Measurements from ENCODE around the gene RRAS2. TPM values are rescaled to one million over a fixed set of nuclear protein-coding genes. Genes with fewer than 3 reads are reported as not detected.
"Not testable (repeated sequence)": the region's sequence is repeated elsewhere in the genome, so short reads cannot be mapped to it uniquely, and the experiment has no call there.

RRAS2 gene
- total and polyA plus RNA-seq, 9 of the 15 experiments (the other 6 are each of a cell fraction or from before 2014, with no cell fraction given), result 9.4 to 47.5 (median 37.6) TPM

DNA sequence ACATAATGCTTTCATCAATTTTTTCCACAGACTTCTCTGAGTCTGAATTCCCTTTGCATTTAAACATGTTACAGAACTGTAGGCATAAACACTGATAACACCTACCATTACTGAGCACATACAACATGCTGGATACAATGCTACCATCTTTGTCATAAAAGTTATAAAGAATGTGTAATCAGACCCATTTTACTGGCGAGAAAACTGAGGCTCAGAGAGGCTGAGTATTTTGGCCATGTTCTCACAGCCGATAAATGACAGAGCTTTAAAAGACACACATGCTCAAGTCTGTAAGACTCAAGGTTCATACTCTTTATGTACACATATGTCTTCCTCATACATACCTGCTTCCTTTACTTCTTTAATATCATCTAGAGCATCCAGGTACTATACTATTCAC is 2.6 kb downstream of the RRAS2 start:
- BruUV-seq (replicated peaks), result no TSS peak
- H3K4me2 ChIP-seq (ENCODE audit: insufficient read depth, low read length), result no peak overlapping the region
- intact Hi-C loops (cut with micrococcal nuclease), result loop anchor here (5.0 kb wide), 1 partner anchor 61 kb away; no protein-coding TSS in a partner anchor

DNA sequence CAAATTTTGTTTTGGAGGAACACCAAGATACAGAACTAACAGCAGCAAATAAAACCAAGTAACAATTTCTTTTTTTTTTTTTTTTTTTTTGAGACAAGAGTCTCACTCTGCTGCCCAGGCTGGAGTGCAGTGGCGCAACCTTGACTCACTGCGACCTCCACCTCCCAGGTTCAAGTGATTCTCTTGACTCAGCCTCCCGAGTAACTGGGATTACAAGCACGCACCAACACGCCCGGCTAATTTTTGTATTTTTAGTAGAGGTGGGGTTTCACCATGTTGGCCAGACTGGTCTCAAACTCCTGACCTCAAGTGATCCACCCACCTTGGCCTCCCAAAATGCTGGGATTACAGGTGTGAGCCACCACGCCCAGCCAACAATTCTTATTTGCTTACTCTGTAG is 4.4 kb downstream of the RRAS2 start:
- H3K4me1 ChIP-seq (replicated peaks in 1 of 2; ENCODE audit: control insufficient read depth in 2 of 2, insufficient read depth in 2 of 2, low read length in 2 of 2), result peaks cover 6 to 12% of the 10 kb centered on the region in 2 experiments; a peak in 3 of 5 replicates
- in situ Hi-C loops (cut with MboI); H3K36me3 ChIP-seq (ENCODE audit: control insufficient read depth, insufficient read depth, low read length); H3K9me1 ChIP-seq (ENCODE audit: control insufficient read depth, insufficient read depth, low read length); ATAC-seq; H3K27ac ChIP-seq (ENCODE audit: extremely low read depth, low read depth, low read length); FAIRE-seq; BruUV-seq (replicated peaks); H2AFZ ChIP-seq (ENCODE audit: low read depth, low read length); H4K20me1 ChIP-seq (replicated peaks; ENCODE audit: control insufficient read depth, insufficient read depth, low read length); DNase-seq (ENCODE audit: extremely low read depth in 1 of 4, low spot score in 3 of 4); H3K9ac ChIP-seq (ENCODE audit: insufficient read depth in 1 of 2, low read depth in 2 of 2, low read length in 2 of 2); H3K9me3 ChIP-seq (replicated peaks; ENCODE audit: control insufficient read depth, insufficient read depth, low read depth, low read length); H3K27me3 ChIP-seq (ENCODE audit: control insufficient read depth in 2 of 2, insufficient read depth in 2 of 2, low read length in 2 of 2); CTCF ChIA-PET (ENCODE audit: low intra/inter-chr PET ratio); H3K4me3 ChIP-seq; H3K4me2 ChIP-seq (ENCODE audit: insufficient read depth, low read length); POLR2A ChIA-PET: not testable (repeated sequence)
- peak; percentile 12 for TF ChIP-seq RBM25 (IDR thresholded peaks at IDR 0.05; ENCODE audit: low read depth, low read length, severe bottlenecking)
- peak; percentile 56 for TF ChIP-seq ZNF121 (CRISPR knock-in tag; conservative IDR thresholded peaks at IDR 0.05)
- 95% methylated on average over 7 of the region's 7 CpGs for WGBS (ENCODE audit: insufficient coverage, low coverage, missing lambda C conversion rate)
- intact Hi-C loops (cut with micrococcal nuclease), result loop anchor here (5.0 kb wide), 1 partner anchor 63 kb away; no protein-coding TSS in a partner anchor
- peaks cover 84% of the 10 kb centered on the region for H3K79me2 ChIP-seq (ENCODE audit: control insufficient read depth, insufficient read depth, low read length)

More for the DNA sequence above, 2.6 kb downstream of the RRAS2 start:
- ChIA-PET CTCF (ENCODE audit: low intra/inter-chr PET ratio) (no interaction called here), POLR2A (interaction anchor here (0.6 kb wide), 1 partner anchor 619 kb away, joined by 3 read pairs; no protein-coding TSS in a partner anchor)
- Histone ChIP-seq H2AFZ (ENCODE audit: low read depth, low read length) (no peak overlapping the region), H3K27me3 (ENCODE audit: control insufficient read depth in 2 of 2, insufficient read depth in 2 of 2, low read length in 2 of 2) (peaks cover 0 to 2% of the 10 kb centered on the region in 2 experiments; a peak in 1 of 5 replicates), H3K9me3 (replicated peaks; ENCODE audit: control insufficient read depth, insufficient read depth, low read depth, low read length) (no peaks in the 10 kb centered on the region), H3K27ac (ENCODE audit: extremely low read depth, low read depth, low read length) (no peak overlapping the region), H3K9me1 (ENCODE audit: control insufficient read depth, insufficient read depth, low read length) (no peaks in the 10 kb centered on the region), H4K20me1 (replicated peaks; ENCODE audit: control insufficient read depth, insufficient read depth, low read length) (no peaks in the 10 kb centered on the region; the same call in 1 of the 2 replicates), H3K4me3 (no peak overlapping the region), H3K9ac (ENCODE audit: insufficient read depth in 1 of 2, low read depth in 2 of 2, low read length in 2 of 2) (no peak overlapping the region), H3K4me1 (replicated peaks in 1 of 2; ENCODE audit: control insufficient read depth in 2 of 2, insufficient read depth in 2 of 2, low read length in 2 of 2) (peaks cover 6 to 12% of the 10 kb centered on the region in 2 experiments; a peak in 3 of 5 replicates), H3K79me2 (ENCODE audit: control insufficient read depth, insufficient read depth, low read length) (peaks cover 66% of the 10 kb centered on the region), H3K36me3 (ENCODE audit: control insufficient read depth, insufficient read depth, low read length) (peaks cover 5% of the 10 kb centered on the region; the same call in 1 of the 3 replicates)
- 82% methylated on average over 2 of the region's 2 CpGs for WGBS (ENCODE audit: insufficient coverage, low coverage, missing lambda C conversion rate)
- TF ChIP-seq HDAC2 (IDR thresholded peaks at IDR 0.05), result 0 out of 2 replicates have a peak, but pooled peaks have one; percentile 48
- TF ChIP-seq POU5F1 (IDR thresholded peaks at IDR 0.05; ENCODE audit: borderline replicate concordance, low read depth, low read length, partially characterized antibody), result no peak
- TF ChIP-seq MTA3 (IDR thresholded peaks at IDR 0.05; ENCODE audit: borderline replicate concordance), result no peak
- peak; percentile 97 for TF ChIP-seq RBM25 (IDR thresholded peaks at IDR 0.05; ENCODE audit: low read depth, low read length, severe bottlenecking)
- peak; percentile 84 for TF ChIP-seq BCOR (IDR thresholded peaks at IDR 0.05)
- TF ChIP-seq LARP7 (IDR thresholded peaks at IDR 0.05), result no peak
- TF ChIP-seq HNRNPL (IDR thresholded peaks at IDR 0.05; ENCODE audit: low read depth, low read length), result no peak
- no peak for TF ChIP-seq NCOR1 (IDR thresholded peaks at IDR 0.05)
- TF ChIP-seq CHD4 (IDR thresholded peaks at IDR 0.05; ENCODE audit: insufficient read depth, insufficient replicate concordance, low read depth, low read length, poor library complexity, severe bottlenecking), result peak; percentile 86
- TF ChIP-seq KDM1A (IDR thresholded peaks at IDR 0.05), result peak; percentile 57 to 79
- TF ChIP-seq PTTG1 (tag; IDR thresholded peaks at IDR 0.05; ENCODE audit: low read depth), result no peak
- TF ChIP-seq ZNF263 (CRISPR knock-in tag; IDR thresholded peaks at IDR 0.05; ENCODE audit: borderline replicate concordance), result no peak
- TF ChIP-seq ADNP (tag; IDR thresholded peaks at IDR 0.05), result peak; percentile 36; the same call in 1 of the 2 replicates
- in situ Hi-C loops (cut with MboI), result no loop called here
- ATAC-seq (no peak), DNase-seq (ENCODE audit: extremely low read depth in 1 of 4, low spot score in 3 of 4) (no peak), FAIRE-seq (no peak)
